KMS-11 (cell line): ENCODE data around the gene KRT82.

ENCODE experiments used
- H2AFZ ChIP-seq: fragments of 200-600 bp; sonication (generic); 2 replicates; pipeline ENCODE4 v1.6.1; 2016; ENCODE audit warnings: antibody characterized with exemption, mixed run types, low read depth
- H3K27ac ChIP-seq: fragments of 200-600 bp; sonication (generic); 2 replicates; pipeline ENCODE4 v1.6.1; 2016; ENCODE audit warnings: mild to moderate bottlenecking, mixed run types
- H3K27me3 ChIP-seq: fragments of 200-600 bp; sonication (generic); 2 replicates; pipeline ENCODE4 v1.6.1; 2017; ENCODE audit warnings: mild to moderate bottlenecking, low read depth, mixed run types, moderate library complexity; ENCODE audit not compliant: insufficient read depth
- H3K36me3 ChIP-seq: fragments of 200-600 bp; sonication (generic); 2 replicates; pipeline ENCODE4 v1.6.1; 2017; ENCODE audit warnings: mild to moderate bottlenecking, mixed run types; ENCODE audit not compliant: insufficient read depth
- H3K4me1 ChIP-seq: fragments of 200-600 bp; sonication (generic); 2 replicates; pipeline ENCODE4 v1.6.1; 2016; ENCODE audit warnings: mild to moderate bottlenecking, low read depth, mixed run types; ENCODE audit not compliant: poor library complexity, severe bottlenecking
- H3K4me2 ChIP-seq: fragments of 200-600 bp; sonication (generic); 2 replicates; pipeline ENCODE4 v1.7.0; 2016; ENCODE audit warnings: mild to moderate bottlenecking, mixed run types
- H3K4me3 ChIP-seq: fragments of 200-600 bp; sonication (generic); IDR thresholded peaks from 2 replicates; pipeline ENCODE4 v1.6.1; 2017; ENCODE audit warnings: low read depth, low read length, mixed read lengths; ENCODE audit not compliant: insufficient read depth
- H3K79me2 ChIP-seq: fragments of 200-600 bp; sonication (generic); 2 replicates; pipeline ENCODE4 v1.6.1; 2016; ENCODE audit warnings: low read depth, mixed run types; ENCODE audit not compliant: insufficient read depth
- H3K9ac ChIP-seq: fragments of 200-600 bp; sonication (generic); 2 replicates; pipeline ENCODE4 v1.6.1; 2016; ENCODE audit warnings: mild to moderate bottlenecking, mixed run types
- H4K20me1 ChIP-seq: fragments of 200-600 bp; sonication (generic); 2 replicates; pipeline ENCODE4 v1.6.1; 2016; ENCODE audit warnings: mild to moderate bottlenecking, mixed run types; ENCODE audit not compliant: insufficient read depth
- CTCF ChIP-seq: fragments of 200-600 bp; sonication (generic); conservative IDR thresholded peaks from 2 replicates; pipeline ENCODE4 v1.6.1; 2017; ENCODE audit warnings: low read depth, mild to moderate bottlenecking, antibody characterized with exemption, low read length, moderate library complexity, mixed read lengths

The KRT82 gene

GRCh38 chr12:52434760-52435530 lies 28.8 kb upstream of the KRT82 start:
- TF ChIP-seq CTCF: no peak
- Histone ChIP-seq H3K4me1 (no peaks in the 10 kb centered on the region), H3K4me2 (no peak overlapping the region), H2AFZ (no peak overlapping the region), H3K9ac (no peak overlapping the region), H3K36me3 (no peaks in the 10 kb centered on the region), H3K27me3 (peaks cover 58% of the 10 kb centered on the region), H3K27ac (no peak overlapping the region), H3K4me3 (no peak overlapping the region), H4K20me1 (no peaks in the 10 kb centered on the region), H3K79me2 (no peaks in the 10 kb centered on the region)

GRCh38 chr12:52434081-52434733 lies 28.1 kb upstream of the KRT82 start, which contains the start of gene KRT75:
Gene KRT75, minus strand, starts transcription at chr12:52434371. Its CDS starts 67 bp downstream, at chr12:52434304.
- no peak within 1 kb of the TSS for H3K27ac ChIP-seq
- no peak within 1 kb of the TSS for H2AFZ ChIP-seq
- no peaks in the 10 kb centered on the region for H3K36me3 ChIP-seq
- no peaks in the 10 kb centered on the region for H3K79me2 ChIP-seq
- H3K4me2 ChIP-seq: no peak within 1 kb of the TSS
- no peaks in the 10 kb centered on the region for H3K4me1 ChIP-seq
- TF ChIP-seq CTCF: no peak
- no peaks in the 10 kb centered on the region for H4K20me1 ChIP-seq
- H3K27me3 ChIP-seq: peaks cover 63% of the 10 kb centered on the region
- H3K9ac ChIP-seq: no peak within 1 kb of the TSS
- no peak within 1 kb of the TSS for H3K4me3 ChIP-seq

GRCh38 chr12:52433501-52434080 lies 27.5 kb upstream of the KRT82 start:
- Histone ChIP-seq H3K36me3 (no peaks in the 10 kb centered on the region), H3K79me2 (no peaks in the 10 kb centered on the region), H3K4me3 (no peak overlapping the region), H3K27ac (no peak overlapping the region), H2AFZ (no peak overlapping the region), H3K4me2 (no peak overlapping the region), H3K4me1 (no peaks in the 10 kb centered on the region), H3K9ac (no peak overlapping the region), H3K27me3 (peaks cover 63% of the 10 kb centered on the region), H4K20me1 (no peaks in the 10 kb centered on the region)
- TF ChIP-seq CTCF: no peak

- no peak overlapping the region for H3K9ac ChIP-seq
- TF ChIP-seq CTCF: no peak
- H2AFZ ChIP-seq: no peak overlapping the region
- no peak overlapping the region for H3K27ac ChIP-seq
- H3K27me3 ChIP-seq: peaks cover 66% of the 10 kb centered on the region
- H3K4me3 ChIP-seq: no peak overlapping the region
- no peaks in the 10 kb centered on the region for H3K79me2 ChIP-seq
- no peak overlapping the region for H3K4me2 ChIP-seq
- no peaks in the 10 kb centered on the region for H3K36me3 ChIP-seq
- H4K20me1 ChIP-seq: no peaks in the 10 kb centered on the region
- H3K4me1 ChIP-seq: no peaks in the 10 kb centered on the region
These were observed 26.5 kb upstream of the KRT82 start for GRCh38 chr12:52432559-52433207.
